ENCODE results near the gene FTH1. TPM values are rescaled to one million over a fixed set of nuclear protein-coding genes. Genes with fewer than 3 reads are reported as not detected.

The FTH1 gene
- polyA plus RNA-seq, 4 donors, result 1,796 to 2,281 (median 2,069) TPM

DNA sequence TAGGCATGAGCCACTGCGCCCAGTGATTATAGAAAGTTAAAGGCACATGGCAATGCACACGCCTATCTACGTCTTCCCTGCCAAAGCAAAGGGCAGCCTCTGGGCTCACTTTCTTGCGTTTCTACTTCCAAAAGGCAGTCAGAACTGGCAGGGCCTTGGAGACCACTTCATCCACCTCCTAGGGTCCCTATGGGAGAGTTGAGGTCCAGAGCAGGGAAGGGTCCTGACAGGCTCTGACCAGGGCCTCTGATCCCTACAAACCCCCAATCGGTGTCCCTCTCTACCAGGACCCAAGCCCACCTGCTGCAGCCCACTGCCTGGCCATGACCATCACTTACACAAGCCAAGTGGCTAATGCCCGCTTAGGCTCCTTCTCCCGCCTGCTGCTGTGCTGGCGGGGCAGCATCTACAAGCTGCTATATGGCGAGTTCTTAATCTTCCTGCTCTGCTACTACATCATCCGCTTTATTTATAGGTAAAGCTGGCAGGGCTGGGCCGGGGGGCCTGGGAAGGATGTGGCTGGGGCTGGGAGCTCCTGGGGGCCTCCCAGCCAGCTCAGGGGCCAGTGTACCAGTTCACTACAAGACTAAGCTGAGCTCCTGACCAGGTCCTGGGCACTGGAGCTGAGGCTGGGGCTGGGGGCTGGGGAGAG, 15.8 kb downstream of the FTH1 start:
- DNase-seq (ENCODE audit: low read depth in 4 of 4, low spot score in 3 of 4), result no peak

DNA sequence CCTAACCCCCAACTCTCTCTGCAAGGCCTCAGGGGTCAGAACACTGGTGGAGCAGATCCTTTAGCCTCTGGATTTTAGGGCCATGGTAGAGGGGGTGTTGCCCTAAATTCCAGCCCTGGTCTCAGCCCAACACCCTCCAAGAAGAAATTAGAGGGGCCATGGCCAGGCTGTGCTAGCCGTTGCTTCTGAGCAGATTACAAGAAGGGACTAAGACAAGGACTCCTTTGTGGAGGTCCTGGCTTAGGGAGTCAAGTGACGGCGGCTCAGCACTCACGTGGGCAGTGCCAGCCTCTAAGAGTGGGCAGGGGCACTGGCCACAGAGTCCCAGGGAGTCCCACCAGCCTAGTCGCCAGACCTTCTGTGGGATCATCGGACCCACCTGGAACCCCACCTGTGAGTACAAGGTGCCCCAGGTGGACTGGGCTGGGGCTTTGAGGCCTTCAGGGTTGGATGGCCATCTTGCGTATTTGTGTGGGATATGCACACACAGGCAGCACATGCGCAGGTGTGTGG, 17.3 kb downstream of the FTH1 start, which contains the start of gene BEST1:
BEST1 (plus strand) TSS at position 317 of the 513 bp plus-strand sequence. CDS start 1,456 bp downstream, outside the sequence.
- DNase-seq (ENCODE audit: low read depth in 4 of 4, low spot score in 3 of 4), result no peak

GRCh38 chr11:61949169-61950034, 18.0 kb downstream of the FTH1 start:
- no peak for DNase-seq (ENCODE audit: low read depth in 4 of 4, low spot score in 3 of 4)

DNA sequence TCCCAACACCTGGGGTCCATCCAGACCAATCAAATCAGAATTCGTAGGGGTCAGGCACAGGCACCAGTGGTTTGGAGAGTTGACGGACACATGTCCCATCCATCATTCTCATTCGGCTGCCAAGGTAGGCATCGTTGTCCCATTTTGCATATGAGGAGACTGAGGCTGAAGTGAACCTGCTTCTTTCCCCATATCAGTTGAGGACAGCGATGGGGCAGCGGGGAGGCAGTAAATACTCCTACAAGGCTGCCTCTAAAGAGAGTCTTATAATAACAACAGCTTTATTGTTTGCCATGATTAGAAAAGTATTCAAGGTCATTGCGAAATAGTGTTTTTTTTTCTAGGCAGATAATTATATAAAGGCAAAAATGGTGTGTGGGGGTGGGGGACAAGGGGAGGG, 18.9 kb downstream of the FTH1 start:
- no peak for DNase-seq (ENCODE audit: low read depth in 4 of 4, low spot score in 3 of 4)

DNA sequence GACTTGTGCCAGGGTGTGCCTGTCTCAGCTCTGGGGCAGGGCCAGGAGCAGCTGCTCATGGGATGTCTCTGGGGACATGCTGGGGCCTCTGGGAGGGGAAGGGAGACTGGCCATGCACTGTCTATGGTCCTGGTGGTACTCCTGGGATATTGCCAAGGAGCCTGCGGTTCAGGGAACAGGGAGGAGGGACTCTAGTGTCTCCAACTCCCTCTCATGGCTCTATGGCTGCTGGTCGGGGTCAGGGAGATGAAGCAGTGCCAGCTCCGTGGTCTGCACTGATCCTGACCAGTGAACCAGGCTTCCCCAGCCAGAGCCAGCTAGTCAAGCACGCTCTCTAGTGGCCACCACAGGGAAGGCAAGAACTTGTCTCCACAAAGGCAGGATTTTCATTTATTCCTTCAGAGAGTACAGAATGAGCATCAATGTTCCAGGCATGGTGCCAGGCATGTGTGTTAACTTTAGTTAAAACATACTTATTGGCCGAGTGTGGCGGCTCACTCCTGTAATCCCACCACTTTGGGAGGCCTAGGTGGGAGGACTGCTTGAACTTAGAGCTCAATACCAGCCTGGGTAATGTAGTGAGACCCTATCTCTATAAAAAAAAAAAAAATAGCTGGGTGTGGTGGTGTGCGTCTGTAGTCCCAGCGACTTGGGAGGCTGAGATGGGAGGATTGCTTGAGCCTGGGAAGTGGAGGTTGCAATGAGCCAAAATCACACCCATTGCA, 19.8 kb downstream of the FTH1 start:
- DNase-seq (ENCODE audit: low read depth in 4 of 4, low spot score in 3 of 4), result no peak

DNA sequence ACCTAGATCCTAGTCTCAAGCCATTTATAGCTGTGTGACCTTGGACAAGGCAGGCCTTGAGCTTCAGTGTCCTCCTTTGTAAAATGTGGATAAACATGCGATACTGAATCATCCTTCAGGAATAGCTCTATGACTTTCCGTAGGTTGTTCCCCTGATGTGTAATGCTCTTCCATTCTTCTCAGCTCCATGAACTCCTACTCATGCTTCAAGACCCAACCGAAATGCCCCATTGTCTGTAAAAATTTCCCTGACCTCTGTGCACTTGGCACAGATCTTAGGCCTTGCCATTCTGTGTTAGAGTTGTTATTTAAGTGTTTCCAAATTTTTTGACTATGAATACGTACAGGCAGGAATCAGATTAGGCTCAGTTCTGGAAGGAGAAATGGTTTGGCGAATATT, 20.5 kb downstream of the FTH1 start:
- no peak for DNase-seq (ENCODE audit: low read depth in 4 of 4, low spot score in 3 of 4)

GRCh38 chr11:61945191-61945590, 22.2 kb downstream of the FTH1 start:
- no peak for DNase-seq (ENCODE audit: low read depth in 4 of 4, low spot score in 3 of 4)

DNA sequence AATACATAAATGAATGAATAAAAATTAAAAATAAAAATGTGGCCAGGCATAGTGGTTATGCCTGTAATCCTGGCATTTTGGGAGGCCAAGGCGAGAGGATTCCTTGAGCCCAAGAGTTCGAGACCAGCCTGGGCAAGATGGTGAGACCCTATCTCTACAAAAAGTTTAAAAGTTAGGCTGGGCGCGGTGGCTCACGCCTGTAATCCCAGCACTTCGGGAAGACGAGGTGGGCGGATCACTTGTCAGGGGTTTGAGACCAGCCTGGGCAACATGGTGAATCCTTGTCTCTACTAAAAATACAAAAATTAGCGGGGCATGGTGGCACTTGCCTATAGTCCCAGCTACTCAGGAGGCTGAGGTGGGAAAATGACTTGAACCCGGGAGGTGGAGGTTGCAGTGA, 27.0 kb downstream of the FTH1 start:
- DNase-seq (ENCODE audit: low read depth in 4 of 4, low spot score in 3 of 4), result no peak

DNA sequence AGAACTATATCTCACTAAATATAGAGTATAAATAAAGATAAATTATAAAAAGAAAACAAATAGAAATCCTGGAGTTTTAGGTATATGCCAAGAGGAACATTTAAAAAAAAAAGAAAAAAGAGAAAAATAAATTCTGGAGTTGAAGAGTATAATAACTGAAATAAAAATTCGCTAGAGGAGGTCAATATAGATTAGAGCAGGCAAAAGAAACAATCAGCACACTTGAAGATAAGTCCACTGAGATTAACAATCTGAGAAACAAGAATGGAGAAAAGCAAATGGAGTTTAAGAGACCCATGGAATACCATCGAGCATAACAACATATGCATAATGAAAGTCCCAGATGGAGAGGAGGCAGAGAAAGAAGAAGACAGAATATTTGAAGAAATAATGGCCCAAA, 31.6 kb downstream of the FTH1 start:
- DNase-seq (ENCODE audit: low read depth in 4 of 4, low spot score in 3 of 4), result no peak

DNA sequence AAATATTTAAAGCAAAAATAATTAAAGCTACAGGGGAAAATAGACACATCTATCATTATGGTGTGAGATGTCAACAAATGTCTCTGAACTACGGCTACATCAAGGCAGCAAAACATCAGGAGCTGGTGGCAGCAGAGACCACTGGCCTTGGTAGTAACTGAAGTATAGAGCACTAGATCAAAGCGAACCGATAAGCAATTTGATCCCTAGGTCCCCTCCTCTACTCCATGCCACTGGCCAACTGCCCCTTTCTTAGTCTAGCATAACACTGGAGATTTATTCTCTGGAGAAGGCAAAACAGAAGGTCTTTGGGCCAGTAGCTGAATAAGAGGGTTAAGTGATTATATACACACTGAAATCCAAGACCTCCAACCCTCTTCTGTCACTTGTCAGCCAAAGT, 36.5 kb downstream of the FTH1 start:
- DNase-seq (ENCODE audit: low read depth in 4 of 4, low spot score in 3 of 4), result no peak

- DNase-seq (ENCODE audit: low read depth in 4 of 4, low spot score in 3 of 4), result no peak
Measured at GRCh38 chr11:61928606-61929005, 38.8 kb downstream of the FTH1 start.

DNA sequence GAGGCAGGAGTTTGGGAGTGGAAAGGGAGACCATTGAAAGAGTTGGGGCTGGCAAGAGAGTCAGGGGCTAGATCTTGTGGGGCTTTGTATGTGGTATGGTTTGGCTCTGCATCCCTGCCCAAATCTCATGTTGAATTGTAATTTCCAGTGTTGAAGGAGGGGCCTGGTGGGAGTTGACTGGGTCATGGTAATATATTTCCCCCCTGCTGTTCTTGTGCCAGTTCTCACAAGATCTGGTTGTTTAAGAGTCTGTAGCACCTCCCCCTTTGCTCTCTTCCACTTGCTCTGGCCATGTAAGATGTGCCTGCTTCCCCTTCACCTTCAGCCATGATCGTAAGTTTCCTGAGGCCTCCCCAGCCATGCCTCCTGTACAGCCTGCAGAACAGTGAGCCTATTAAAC, 39.9 kb downstream of the FTH1 start:
- no peak for DNase-seq (ENCODE audit: low read depth in 4 of 4, low spot score in 3 of 4)

DNA sequence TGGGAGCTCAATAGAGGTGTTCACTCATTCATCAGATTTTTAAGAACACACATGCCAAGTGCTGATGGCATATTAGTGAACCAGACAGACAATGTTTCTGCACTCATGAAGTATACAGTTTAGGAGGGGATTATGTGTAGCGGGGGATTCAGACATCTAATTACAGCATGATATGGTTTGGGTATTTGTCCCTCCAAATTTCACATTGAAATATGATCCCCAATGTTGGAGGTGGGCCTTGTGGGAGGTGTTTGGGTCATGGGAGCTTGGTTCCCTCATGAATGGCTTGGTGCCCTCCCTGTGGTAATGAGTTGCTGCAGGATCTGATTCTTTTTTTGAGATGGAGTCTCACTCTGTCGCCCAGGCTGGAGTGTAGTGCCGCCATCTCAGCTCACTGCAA, 41.2 kb downstream of the FTH1 start:
- no peak for DNase-seq (ENCODE audit: low read depth in 4 of 4, low spot score in 3 of 4)

- DNase-seq (ENCODE audit: low read depth in 4 of 4, low spot score in 3 of 4), result no peak
Measured at GRCh38 chr11:61925736-61926135, 41.7 kb downstream of the FTH1 start.

DNA sequence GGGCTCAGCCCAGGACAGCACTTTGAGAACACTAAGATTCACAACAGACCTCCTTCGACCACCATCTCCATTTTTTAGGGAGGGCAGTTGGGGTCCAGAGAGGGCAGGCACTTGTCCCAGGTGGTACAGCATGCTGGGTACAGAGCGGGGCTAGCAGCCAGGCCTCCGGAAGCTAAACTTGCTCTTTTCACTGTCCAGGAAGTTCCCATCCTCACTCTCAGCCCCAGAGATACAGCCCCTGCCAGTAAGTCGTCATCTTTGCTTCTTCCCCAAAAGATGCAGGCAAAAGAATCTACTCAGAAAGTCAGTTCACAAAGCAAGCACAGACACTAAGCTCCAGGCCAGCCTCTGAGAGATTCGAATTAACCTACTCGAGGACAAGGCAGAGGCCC, 43.4 kb downstream of the FTH1 start:
- no peak for DNase-seq (ENCODE audit: low read depth in 4 of 4, low spot score in 3 of 4)

DNA sequence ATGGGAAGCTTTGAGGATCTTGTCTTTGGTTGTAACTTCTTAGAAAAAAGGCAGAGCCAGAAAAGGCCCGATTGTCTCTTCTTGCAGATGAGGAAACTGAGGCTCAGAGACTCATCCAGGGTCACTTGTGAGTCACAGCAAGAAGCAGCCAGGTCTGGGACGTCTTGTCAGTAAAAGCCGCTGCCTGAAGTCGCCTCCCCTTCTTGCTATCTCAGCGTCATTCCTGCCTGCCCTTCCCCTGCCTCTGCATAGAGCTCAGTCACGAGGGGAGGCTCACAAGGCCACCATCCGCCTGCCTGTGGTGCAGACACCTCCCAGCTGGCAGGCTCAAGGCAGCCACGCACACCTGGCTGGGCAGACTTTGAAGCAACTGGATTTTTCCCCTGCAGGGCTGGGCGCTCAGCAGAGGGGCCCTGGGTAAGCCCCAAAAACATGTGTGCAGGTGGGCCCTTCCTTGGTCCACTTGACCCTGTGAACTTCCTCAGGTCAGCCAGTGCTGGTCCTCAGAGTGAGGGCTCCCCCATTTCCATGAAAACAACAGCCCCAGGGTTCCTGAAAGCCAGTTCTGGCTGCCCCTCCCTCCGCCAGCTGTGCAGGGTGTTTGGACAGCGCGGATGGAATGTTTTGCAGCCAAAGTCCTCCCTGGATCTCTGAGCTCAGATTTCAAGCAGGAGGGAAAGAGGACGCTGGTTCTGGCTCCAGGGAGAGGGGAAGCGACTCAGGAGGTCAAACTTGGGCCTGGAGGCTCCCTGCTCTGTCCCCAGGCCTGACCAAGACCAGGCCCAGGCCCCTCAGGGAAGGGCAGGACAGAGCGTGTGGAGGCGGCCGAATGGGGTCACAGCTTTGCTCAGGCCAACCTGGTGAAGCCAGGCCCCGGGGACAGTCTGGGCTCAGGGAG, 44.0 kb downstream of the FTH1 start:
- peak in 3 of 4 donors; percentile 14 to 80 (median 76) for DNase-seq (ENCODE audit: low read depth in 4 of 4, low spot score in 3 of 4)

DNA sequence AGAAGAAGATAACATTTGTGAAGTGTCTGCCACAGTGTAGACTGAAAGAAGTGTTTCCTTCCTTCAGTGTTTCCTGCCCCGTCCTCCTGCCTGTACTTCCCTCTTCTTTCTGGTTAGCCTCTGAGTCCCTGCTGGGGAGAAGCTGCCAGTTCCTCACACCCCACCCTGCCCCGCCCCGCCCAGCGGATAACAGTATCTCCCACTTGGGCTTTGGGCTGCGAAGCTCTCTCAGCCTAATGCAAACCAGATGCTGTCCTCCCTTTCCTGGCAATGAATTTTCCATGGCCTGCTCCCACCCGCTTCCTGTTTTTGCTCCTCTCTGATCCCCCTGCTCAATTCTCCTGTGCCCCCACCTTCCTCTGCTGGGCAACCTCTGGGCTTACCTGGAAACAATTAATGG, 44.9 kb downstream of the FTH1 start:
- DNase-seq (ENCODE audit: low read depth in 4 of 4, low spot score in 3 of 4), result peak in 1 of 4 donors; percentile 46

DNA sequence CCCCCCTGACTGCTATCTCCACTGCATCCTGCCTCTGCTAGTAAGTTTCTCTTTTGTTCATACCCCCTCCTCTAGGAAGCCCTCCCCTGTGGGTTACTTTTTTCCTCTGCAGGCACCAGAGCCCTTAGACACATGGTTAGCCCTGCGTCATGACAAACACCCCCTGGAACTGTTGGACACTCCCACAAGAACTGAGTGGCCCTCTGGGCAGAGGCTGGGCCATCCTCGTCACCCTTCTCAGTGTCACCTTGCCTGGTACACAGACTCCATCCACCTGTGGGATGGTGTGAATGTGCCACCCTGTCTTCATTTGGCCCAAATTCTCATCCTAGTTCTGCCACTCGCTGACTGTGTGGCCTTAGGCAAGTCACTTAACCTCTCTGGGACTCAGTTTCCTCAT, 46.0 kb downstream of the FTH1 start:
- DNase-seq (ENCODE audit: low read depth in 4 of 4, low spot score in 3 of 4), result no peak

DNA sequence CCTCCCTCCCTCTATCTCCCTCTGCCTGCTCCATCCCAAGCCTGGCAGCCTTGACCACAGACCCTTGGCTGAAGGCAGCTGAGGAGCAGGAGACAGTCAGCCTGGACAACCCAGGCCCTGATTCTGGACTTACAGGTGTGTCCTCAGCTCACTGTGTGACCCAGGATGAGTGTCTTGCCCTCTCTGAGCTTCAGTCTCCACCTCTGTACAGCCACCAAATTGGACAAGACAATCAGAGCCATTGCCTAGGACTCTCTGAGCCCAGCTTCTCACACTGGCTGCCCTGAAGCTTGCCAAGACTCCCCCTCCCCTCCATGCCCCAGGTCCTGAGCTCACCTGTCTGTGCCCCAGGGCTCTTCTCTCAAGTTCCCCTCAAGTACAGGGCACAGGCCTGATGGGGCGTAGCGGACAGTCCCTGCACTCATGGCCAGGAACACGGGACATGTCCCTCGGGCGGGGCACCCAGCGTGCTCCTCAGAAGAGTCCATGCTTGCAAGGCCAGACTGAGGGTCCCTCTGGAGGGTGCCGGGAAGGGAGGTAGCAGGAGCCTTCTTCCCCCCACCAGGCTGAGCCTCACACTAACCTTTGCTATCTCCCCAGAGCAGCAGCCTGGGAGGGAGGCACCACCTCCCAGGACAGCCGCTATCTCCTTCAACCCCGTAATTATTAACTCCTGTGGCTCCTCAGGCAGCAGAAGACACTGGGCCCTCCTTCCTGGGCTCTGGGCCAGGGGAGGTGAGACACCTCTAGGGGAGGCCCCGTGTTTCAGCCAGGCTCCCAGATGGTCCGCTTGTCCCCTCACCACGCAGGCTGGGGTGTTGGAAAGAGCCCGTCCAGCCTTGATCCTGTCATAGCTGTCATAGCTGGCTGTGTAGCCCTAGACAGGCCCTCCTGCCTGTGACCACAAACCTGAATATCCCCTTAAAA, 47.5 kb downstream of the FTH1 start:
- DNase-seq (ENCODE audit: low read depth in 4 of 4, low spot score in 3 of 4), result no peak

All from left renal pelvis (tissue), 4 donors.